ENCODE measurements around the gene PRPS2.

GRCh38 chrX:12788645-12789044 is 2.6 kb upstream of the PRPS2 start:
- TF ChIP-seq TAF1 (IDR thresholded peaks at IDR 0.05; ENCODE audit: low read depth) (no peak), USF1 (IDR thresholded peaks at IDR 0.05) (no peak)

Data from Ishikawa (cell line).